GM19239 (cell line): ENCODE data around the gene GOLGA6L7.
"Not testable (repeated sequence)": the region's sequence is repeated elsewhere in the genome, so short reads cannot be mapped to it uniquely, and the experiment has no call there.

Experiments used
- DNase-seq: peaks from one replicate; pipeline ENCODE4 v3.0.0; 2011; ENCODE audit warnings: low spot score; ENCODE audit not compliant: insufficient read length
- FAIRE-seq: peaks from 2 replicates; lab custom pipeline; 2011; peaks lifted over from hg19 to GRCh38; lab: Jason Lieb, UNC

GOLGA6L7 gene

GRCh38 chr15:28848521-28848920 is at the start of gene GOLGA6L7:
Gene GOLGA6L7, minus strand, starts transcription at chr15:28848644. Its CDS starts 95 bp downstream, at chr15:28848549.
- DNase-seq, FAIRE-seq: not testable (repeated sequence)

- FAIRE-seq, result no peak
- DNase-seq, result no peak
These were observed 49.6 kb upstream of the GOLGA6L7 start for GRCh38 chr15:28897861-28898585.

- DNase-seq (no peak), FAIRE-seq (no peak)
These were observed 48.5 kb upstream of the GOLGA6L7 start for GRCh38 chr15:28896951-28897350.

- no peak for DNase-seq
- FAIRE-seq, result no peak
These were observed 47.1 kb upstream of the GOLGA6L7 start for GRCh38 chr15:28895566-28895965.

GRCh38 chr15:28895146-28895545 is 46.7 kb upstream of the GOLGA6L7 start:
- no peak for DNase-seq
- FAIRE-seq, result no peak

- no peak for DNase-seq
- no peak for FAIRE-seq
These were observed 46.2 kb upstream of the GOLGA6L7 start for GRCh38 chr15:28894631-28895030.

GRCh38 chr15:28892789-28893610 is 44.6 kb upstream of the GOLGA6L7 start:
- DNase-seq (no peak), FAIRE-seq (no peak)

- FAIRE-seq (no peak), DNase-seq (no peak)
These were observed 43.1 kb upstream of the GOLGA6L7 start for GRCh38 chr15:28891588-28891987.

- FAIRE-seq (no peak), DNase-seq (no peak)
These were observed 42.5 kb upstream of the GOLGA6L7 start for GRCh38 chr15:28890711-28891495.

- not testable (repeated sequence) for DNase-seq, FAIRE-seq
These were observed 41.8 kb upstream of the GOLGA6L7 start for GRCh38 chr15:28890291-28890690.

- DNase-seq, FAIRE-seq: not testable (repeated sequence)
These were observed 41.4 kb upstream of the GOLGA6L7 start for GRCh38 chr15:28889871-28890270.

- no peak for FAIRE-seq
- no peak for DNase-seq
These were observed 40.9 kb upstream of the GOLGA6L7 start for GRCh38 chr15:28889346-28889745.

GRCh38 chr15:28888900-28889299 is 40.5 kb upstream of the GOLGA6L7 start:
- FAIRE-seq (no peak), DNase-seq (no peak)

- no peak for FAIRE-seq
- no peak for DNase-seq
These were observed 40.0 kb upstream of the GOLGA6L7 start for GRCh38 chr15:28888302-28888894.

GRCh38 chr15:28887339-28888174 is 39.1 kb upstream of the GOLGA6L7 start:
- FAIRE-seq (no peak), DNase-seq (no peak)

GRCh38 chr15:28886431-28887338 is 38.2 kb upstream of the GOLGA6L7 start:
- DNase-seq, result no peak
- no peak for FAIRE-seq

- no peak for FAIRE-seq
- no peak for DNase-seq
These were observed 37.4 kb upstream of the GOLGA6L7 start, which contains the start of gene APBA2 for GRCh38 chr15:28885630-28886430. Gene APBA2, plus strand, starts transcription at chr15:28885974. Its CDS starts 167,911 bp downstream, at chr15:29053885.
